Body of pancreas (tissue), 4 donors: ENCODE measurements around the gene FAM43A.

Experiments used
- CTCF ChIP-seq, 7 experiments: fragments of 450-650 bp in 4 of 7; fragments of 200-600 bp in 3 of 7; sonication (generic) in 3 of 7; IDR thresholded peaks; one replicate each; pipeline ENCODE4 v1.5.1; 2016 to 2019; ENCODE audit warnings: antibody characterized with exemption in 7 of 7
- POLR2A ChIP-seq, 3 donors: fragments of 450-650 bp; IDR thresholded peaks; one replicate each; pipeline ENCODE4 v1.6.1; 2016; ENCODE audit warnings: antibody characterized with exemption in 3 of 3, mild to moderate bottlenecking in 2 of 3

GRCh38 chr3:194685065-194685717 lies 492 bp upstream of the FAM43A start:
- no peak for TF ChIP-seq POLR2A (IDR thresholded peaks at IDR 0.05)
- TF ChIP-seq CTCF (IDR thresholded peaks at IDR 0.05): no peak
